Esophagus mucosa (tissue), 1 donor: Measurements from ENCODE around the gene C1orf53. TPM values are rescaled to one million over a fixed set of nuclear protein-coding genes. Genes with fewer than 3 reads are reported as not detected.

Experiments
- ATAC-seq: fragments of 200-7000 bp; cut with Tn5 transposase; one replicate; pipeline ENCODE4 v1.9.1; 2020
- total RNA-seq: library from RNA; stranded (reverse); gene quantifications from one replicate; pipeline ENCODE4 v1.2.4, GENCODE V29; 2023
- donor health status: DM: yes; HTN: yes; CAD: no.

C1orf53 gene
- total RNA-seq, 1 donor from 2014 or later: 2.6 TPM

GRCh38 chr1:197908716-197909220 lies 6.3 kb downstream of the C1orf53 start:
- ATAC-seq: no peak

- ATAC-seq: no peak
These were observed 7.0 kb downstream of the C1orf53 start for GRCh38 chr1:197909384-197909783.

GRCh38 chr1:197910120-197910991 lies 7.9 kb downstream of the C1orf53 start:
- ATAC-seq: no peak

GRCh38 chr1:197911111-197911856 lies 8.9 kb downstream of the C1orf53 start:
- no peak for ATAC-seq

GRCh38 chr1:197911857-197912696 lies 9.6 kb downstream of the C1orf53 start:
- peak; percentile 19 for ATAC-seq

- ATAC-seq: no peak
These were observed 10.5 kb downstream of the C1orf53 start for GRCh38 chr1:197912739-197913494.

GRCh38 chr1:197913495-197914276 lies 11.3 kb downstream of the C1orf53 start:
- no peak for ATAC-seq

GRCh38 chr1:197914510-197914909 lies 12.1 kb downstream of the C1orf53 start:
- no peak for ATAC-seq

- ATAC-seq: no peak
These were observed 12.9 kb downstream of the C1orf53 start for GRCh38 chr1:197915260-197915861.

GRCh38 chr1:197915862-197916499 lies 13.6 kb downstream of the C1orf53 start:
- peak; percentile 9 for ATAC-seq

GRCh38 chr1:197916500-197916983 lies 14.1 kb downstream of the C1orf53 start:
- no peak for ATAC-seq

- ATAC-seq: no peak
These were observed 15.6 kb downstream of the C1orf53 start for GRCh38 chr1:197917805-197918651.

GRCh38 chr1:197918807-197919345 lies 16.4 kb downstream of the C1orf53 start:
- ATAC-seq: no peak

- no peak for ATAC-seq
These were observed 17.1 kb downstream of the C1orf53 start for GRCh38 chr1:197919346-197920066.

- no peak for ATAC-seq
These were observed 17.6 kb downstream of the C1orf53 start for GRCh38 chr1:197920067-197920396.

- no peak for ATAC-seq
These were observed 18.1 kb downstream of the C1orf53 start for GRCh38 chr1:197920414-197921117.
